Activated T-cell treated with anti-CD3 and anti-CD28 coated beads, Interleukin-2, amount 50 U/mL, for 72 hours (primary cell): Measurements from ENCODE around the gene PRR5L. TPM values are rescaled to one million over a fixed set of nuclear protein-coding genes. Genes with fewer than 3 reads are reported as not detected.

Experiments used
- ATAC-seq, 2 donors: fragments of 150-1000 bp; cut with Tn5 transposase; replicated peaks in 1 of 2; 2 replicates each; pipeline ENCODE4 v1.10.0; 2021; ENCODE audit warnings: moderate library complexity in 2 of 2, mild to moderate bottlenecking in 1 of 2
- DNase-seq, 2 donors: peaks; one replicate each; pipeline ENCODE4 v3.0.0; 2021 to 2022; ENCODE audit warnings: mixed read lengths in 1 of 2
- H3K27ac Mint-ChIP-seq: one replicate; pipeline ENCODE4 v1.8.0; 2022; ENCODE audit warnings: mild to moderate bottlenecking, moderate library complexity, mixed read lengths
- H3K27me3 Mint-ChIP-seq: one replicate; pipeline ENCODE4 v1.8.0; 2022; ENCODE audit warnings: low read depth, mixed read lengths
- H3K36me3 Mint-ChIP-seq, 2 donors: one replicate each; pipeline ENCODE4 v1.8.0; 2022; ENCODE audit warnings: mixed read lengths in 2 of 2, mild to moderate bottlenecking in 1 of 2; ENCODE audit not compliant: insufficient read depth in 2 of 2
- H3K4me1 Mint-ChIP-seq: one replicate; pipeline ENCODE4 v1.8.0; 2022; ENCODE audit warnings: low read depth, mixed read lengths
- H3K4me3 Mint-ChIP-seq, 2 donors: one replicate each; pipeline ENCODE4 v1.8.0; 2022; ENCODE audit warnings: mild to moderate bottlenecking in 2 of 2, mixed read lengths in 2 of 2, moderate library complexity in 2 of 2
- H3K9me3 Mint-ChIP-seq, 2 donors: one replicate each; pipeline ENCODE4 v1.8.0; 2022; ENCODE audit warnings: mixed read lengths in 2 of 2
- total RNA-seq, 2 donors: library from RNA; stranded (reverse); gene quantifications; one replicate each; pipeline ENCODE4 v1.2.3, GENCODE V29; 2022

Gene PRR5L
- total RNA-seq, 2 donors from 2014 or later, result 14.2 to 14.6 TPM

DNA sequence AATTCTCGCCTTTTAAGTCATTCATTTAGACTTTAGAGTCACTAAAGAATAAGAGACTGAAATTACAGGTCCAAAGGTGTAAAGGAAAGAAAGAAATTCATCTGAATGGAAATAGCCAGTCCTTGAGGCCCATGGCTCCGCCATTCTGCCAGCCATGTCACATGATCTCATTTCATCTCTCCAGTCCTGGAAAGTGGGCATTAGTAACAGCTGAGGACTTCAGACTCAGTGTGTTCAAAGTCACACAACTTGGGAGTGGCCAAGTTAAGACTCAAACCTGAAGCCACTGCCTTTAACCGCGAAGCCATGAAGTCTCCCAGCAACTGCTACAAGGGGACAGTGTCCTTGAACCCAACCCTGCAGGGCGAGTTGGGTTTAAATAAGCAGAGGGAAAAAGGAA lies 103.7 kb downstream of the PRR5L start:
- DNase-seq, result no peak
- Mint-ChIP-seq H3K27ac (peak overlapping the region; percentile 58), H3K36me3 (peaks cover 2 to 3% of the 10 kb centered on the region in 2 donors), H3K4me3 (no peak overlapping the region), H3K4me1 (peaks cover 32% of the 10 kb centered on the region), H3K27me3 (no peaks in the 10 kb centered on the region), H3K9me3 (no peaks in the 10 kb centered on the region)
- no peak for ATAC-seq

DNA sequence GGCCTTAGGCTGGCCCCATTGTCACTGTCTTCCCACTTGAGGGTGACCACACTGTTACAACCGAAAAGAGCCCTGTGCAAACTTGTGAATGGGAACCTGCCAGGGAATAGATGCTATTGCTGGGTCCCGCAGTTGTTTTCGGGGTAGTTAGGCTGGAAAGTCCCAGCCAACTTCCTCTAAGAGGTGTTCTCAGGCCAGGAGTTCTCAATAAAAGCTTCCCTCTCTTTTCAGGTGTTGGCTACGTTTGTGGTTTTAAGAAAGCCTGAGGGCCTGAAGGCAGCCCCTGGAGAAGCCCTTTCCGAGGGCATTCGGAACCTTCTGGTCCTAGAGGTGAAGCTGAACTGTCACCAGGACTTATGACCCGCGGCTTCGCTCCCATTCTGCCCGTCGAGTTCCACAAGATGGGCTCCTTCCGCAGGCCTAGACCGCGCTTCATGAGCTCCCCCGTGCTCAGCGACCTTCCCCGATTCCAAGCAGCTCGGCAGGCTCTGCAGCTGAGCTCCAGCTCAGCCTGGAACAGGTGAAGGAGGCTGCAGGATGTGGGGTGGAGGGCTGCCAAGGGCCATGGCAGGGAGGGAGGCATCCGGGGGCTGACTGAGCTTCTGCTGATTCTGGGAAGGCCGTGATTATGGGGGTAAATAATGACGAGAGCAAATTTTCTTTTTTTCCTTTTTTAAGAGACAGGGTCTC lies 104.8 kb downstream of the PRR5L start:
- H3K9me3 Mint-ChIP-seq, result no peaks in the 10 kb centered on the region
- peak overlapping the region; percentile 53 to 56 for H3K4me3 Mint-ChIP-seq
- H3K27ac Mint-ChIP-seq, result no peak overlapping the region
- H3K36me3 Mint-ChIP-seq, result peaks cover 2 to 4% of the 10 kb centered on the region in 2 donors
- ATAC-seq (no peak), DNase-seq (no peak)
- H3K4me1 Mint-ChIP-seq, result peaks cover 28% of the 10 kb centered on the region
- no peaks in the 10 kb centered on the region for H3K27me3 Mint-ChIP-seq

DNA sequence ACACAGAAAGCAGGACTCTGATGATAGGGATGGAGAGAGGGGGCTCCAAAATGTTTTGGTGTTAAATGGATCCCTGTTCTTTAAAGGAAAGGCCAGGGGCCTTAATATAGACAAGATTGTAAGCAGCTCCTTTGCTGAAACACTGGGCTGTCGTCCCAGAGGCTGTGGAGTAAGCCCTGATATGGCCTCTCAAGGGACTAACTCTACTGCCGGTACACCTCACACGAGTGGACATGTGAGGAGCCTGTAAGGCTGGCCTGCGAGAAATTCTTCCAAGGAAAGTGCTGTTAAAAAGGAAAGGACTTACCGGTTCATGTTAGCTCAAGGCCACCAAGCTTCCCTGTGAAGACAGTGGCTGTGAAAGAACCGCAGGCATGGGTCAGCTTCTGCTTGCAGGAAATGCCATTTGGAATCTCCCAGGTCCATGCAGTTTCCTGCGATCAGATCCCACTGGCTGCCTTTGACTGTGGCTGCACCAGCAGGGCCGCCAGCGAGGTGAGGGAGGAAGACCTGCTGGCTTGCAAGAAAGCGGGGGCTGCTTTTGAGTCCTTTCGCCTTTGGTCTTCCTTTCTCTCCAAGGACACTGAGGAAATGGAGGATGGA lies 106.6 kb downstream of the PRR5L start:
- no peak for DNase-seq
- H3K36me3 Mint-ChIP-seq, result peaks cover 2 to 3% of the 10 kb centered on the region in 2 donors
- no peaks in the 10 kb centered on the region for H3K27me3 Mint-ChIP-seq
- no peak overlapping the region for H3K27ac Mint-ChIP-seq
- no peak for ATAC-seq
- H3K9me3 Mint-ChIP-seq, result no peaks in the 10 kb centered on the region
- no peak overlapping the region for H3K4me3 Mint-ChIP-seq
- peaks cover 34% of the 10 kb centered on the region for H3K4me1 Mint-ChIP-seq

DNA sequence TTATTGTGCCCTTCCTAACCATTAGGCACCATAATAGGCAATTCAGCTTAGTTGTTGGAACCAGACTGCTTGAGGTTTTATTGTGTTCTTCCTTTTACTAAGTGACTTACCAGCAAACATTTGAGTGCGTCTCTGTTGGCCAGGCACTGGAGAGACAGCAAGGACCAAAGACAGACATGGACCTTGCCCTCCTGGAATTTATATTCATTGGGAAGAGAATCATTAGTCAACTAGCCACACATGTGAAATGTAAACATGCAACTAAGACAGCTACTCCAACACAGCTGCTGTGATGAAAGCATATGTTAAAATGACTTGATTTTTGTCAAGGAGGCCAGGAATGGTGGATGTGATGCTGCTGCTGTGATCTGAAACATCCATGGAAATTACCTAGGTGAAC lies 107.6 kb downstream of the PRR5L start:
- Mint-ChIP-seq H3K4me3 (no peak overlapping the region), H3K9me3 (no peaks in the 10 kb centered on the region), H3K4me1 (peaks cover 39% of the 10 kb centered on the region), H3K27me3 (no peaks in the 10 kb centered on the region), H3K27ac (no peak overlapping the region), H3K36me3 (peaks cover 0 to 2% of the 10 kb centered on the region in 2 donors)
- ATAC-seq (no peak), DNase-seq (no peak)

DNA sequence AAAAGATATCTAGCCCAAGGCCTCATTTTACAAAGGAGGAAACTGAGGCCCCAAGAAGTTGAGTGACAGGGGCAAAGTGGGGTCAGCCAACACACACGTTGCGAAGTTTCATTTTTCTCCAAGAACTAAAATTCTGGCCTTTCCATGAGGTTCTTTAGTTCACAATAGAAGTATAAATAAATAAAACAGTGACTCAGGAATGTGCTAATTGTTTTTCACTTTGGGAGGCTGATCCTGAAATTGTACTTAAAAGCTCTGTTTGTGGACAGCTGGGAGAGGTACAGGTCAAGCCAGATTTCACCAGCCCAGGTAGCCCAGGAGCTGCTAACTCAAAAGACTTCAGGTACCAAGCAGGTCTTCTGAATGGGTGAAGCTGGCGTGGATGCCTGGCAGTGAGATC lies 108.7 kb downstream of the PRR5L start:
- no peak overlapping the region for H3K4me3 Mint-ChIP-seq
- H3K27ac Mint-ChIP-seq, result peak overlapping the region; percentile 70
- no peak for DNase-seq
- no peak for ATAC-seq
- H3K9me3 Mint-ChIP-seq, result no peaks in the 10 kb centered on the region
- H3K4me1 Mint-ChIP-seq, result peaks cover 47% of the 10 kb centered on the region
- peaks cover 0 to 2% of the 10 kb centered on the region in 2 donors for H3K36me3 Mint-ChIP-seq
- no peaks in the 10 kb centered on the region for H3K27me3 Mint-ChIP-seq

DNA sequence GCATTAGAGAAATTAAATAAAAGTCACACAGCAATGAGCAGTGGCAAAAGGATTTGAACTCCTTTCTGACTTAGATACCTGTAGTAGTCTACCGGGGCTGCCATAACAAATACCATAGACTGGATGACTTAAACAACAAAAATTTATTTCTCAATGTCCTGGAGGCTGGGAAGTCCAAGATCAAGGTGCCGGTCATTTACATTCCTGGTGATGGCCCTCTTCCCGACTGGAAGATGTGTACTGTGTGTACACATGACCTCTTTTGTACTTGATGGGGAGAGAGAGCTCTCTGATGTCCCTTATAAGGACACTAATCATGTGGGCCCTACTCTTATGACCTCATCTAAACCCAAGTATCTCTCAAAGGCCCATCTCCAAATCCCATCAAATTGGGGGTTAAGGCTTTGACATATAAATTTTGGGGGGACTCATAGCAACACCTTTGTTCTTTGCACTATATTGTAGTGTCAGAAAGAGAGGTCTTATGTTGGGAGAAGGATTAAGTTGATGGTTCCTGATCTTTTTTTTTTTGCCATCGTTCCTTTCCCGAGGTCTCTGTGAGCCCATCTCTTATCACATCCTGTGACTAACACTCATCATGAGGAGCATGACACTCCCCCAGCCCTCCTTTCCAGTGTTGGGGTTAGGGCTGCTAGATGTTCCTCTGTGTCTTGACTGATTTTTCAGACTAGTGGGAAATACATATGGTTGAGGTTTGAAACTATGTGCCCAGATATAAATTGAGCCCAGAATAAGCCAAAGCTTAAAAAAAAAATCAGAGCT lies 109.7 kb downstream of the PRR5L start:
- Mint-ChIP-seq H3K4me1 (peaks cover 47% of the 10 kb centered on the region), H3K36me3 (peaks cover 0 to 2% of the 10 kb centered on the region in 2 donors), H3K27ac (peak overlapping the region; percentile 28), H3K4me3 (no peak overlapping the region), H3K27me3 (no peaks in the 10 kb centered on the region), H3K9me3 (no peaks in the 10 kb centered on the region)
- DNase-seq, result no peak
- ATAC-seq, result no peak

DNA sequence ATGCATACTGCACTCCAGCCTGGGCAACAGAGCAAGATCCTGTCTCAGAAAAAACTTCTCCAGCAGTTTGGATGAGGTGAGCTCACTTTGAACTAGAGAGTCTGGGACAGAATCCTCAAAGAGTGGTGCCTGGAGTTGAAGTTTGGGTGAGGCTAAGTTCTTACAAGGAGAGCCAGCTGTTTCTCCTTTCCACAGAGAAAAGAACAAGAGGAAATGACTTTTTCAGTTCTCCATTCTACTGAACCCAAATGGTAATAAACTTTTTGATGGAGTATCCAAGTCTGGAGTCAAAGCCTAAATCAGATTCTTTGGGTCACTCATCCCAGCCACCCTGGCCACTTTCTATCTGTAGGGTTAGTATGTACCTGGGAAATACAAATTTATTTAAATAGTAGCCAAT lies 111.3 kb downstream of the PRR5L start:
- H3K4me1 Mint-ChIP-seq, result peaks cover 54% of the 10 kb centered on the region

DNA sequence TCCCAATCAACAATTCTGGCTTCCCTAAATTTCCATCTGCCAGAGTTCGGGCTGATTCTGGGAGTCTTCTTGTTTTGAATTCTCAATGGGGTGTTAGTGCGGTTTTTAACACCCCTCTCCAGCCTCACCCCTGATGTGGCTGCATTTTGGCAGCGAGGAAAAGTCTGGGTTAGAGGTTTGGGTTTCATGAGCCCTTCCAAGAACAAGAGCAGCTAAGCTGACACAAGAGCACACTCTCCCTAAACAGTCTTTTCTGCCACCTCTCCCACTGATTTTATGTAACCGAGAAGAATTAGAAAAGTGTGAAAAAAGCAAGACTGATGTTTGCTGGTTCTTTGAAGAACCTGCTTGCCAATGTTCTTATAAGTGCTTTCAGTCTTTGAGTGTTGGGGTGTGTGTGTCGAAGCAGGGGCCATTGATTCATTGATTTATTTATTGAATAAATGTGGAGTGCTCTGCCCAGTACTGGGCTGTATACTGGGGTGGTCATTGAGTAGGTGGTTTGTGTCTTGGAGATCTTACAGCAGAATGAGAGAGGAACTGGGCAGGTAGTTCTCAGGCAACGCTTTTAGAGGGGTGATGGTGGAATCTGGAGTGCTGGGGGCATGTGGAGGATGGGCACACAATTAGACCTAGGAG lies 112.5 kb downstream of the PRR5L start:
- ATAC-seq, result peak in 1 of 2 donors; percentile 3
- peaks cover 0 to 2% of the 10 kb centered on the region in 2 donors for H3K36me3 Mint-ChIP-seq

More for the DNA sequence above, 111.3 kb downstream of the PRR5L start:
- H3K4me3 Mint-ChIP-seq, result no peak overlapping the region
- H3K27ac Mint-ChIP-seq, result peak overlapping the region; percentile 90
- H3K27me3 Mint-ChIP-seq, result no peaks in the 10 kb centered on the region
- DNase-seq (no peak), ATAC-seq (no peak)
- H3K9me3 Mint-ChIP-seq, result no peaks in the 10 kb centered on the region
- H3K36me3 Mint-ChIP-seq, result peaks cover 0 to 2% of the 10 kb centered on the region in 2 donors

DNA sequence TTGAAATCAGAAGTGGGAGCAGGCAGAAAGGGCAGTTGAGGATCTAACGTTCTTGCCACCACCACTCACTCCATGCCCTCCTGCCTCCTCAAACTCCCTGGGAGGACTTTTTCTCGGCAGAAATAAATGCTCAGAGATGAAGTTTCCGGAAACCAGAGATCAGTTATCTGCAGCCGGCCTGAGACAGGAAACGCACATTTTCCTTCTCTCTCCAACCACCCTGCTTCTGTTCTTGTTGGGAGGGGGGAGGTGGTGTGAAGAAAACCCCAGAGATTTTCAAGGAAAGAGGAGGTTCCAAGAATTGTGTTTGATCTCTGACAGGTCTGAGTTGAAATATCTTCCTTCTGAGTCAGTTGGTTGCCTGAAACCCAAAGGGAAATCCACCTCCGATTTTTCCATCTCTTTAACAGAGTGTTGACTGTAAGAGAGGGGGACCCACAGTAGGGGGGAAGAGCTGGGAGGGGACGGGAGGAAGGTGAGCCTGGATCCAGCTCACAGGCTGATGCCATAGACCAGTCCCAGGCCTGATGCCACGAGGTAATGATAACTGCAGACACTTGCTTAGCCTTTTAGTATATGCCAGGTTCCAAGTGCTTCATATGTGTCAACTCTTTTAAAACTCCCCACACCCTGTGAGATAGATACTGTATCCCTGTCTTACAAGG lies 113.2 kb downstream of the PRR5L start:
- Mint-ChIP-seq H3K4me3 (peak overlapping the region; percentile 59 to 84), H3K27me3 (no peaks in the 10 kb centered on the region), H3K36me3 (peaks cover 0 to 2% of the 10 kb centered on the region in 2 donors), H3K4me1 (peaks cover 49% of the 10 kb centered on the region), H3K9me3 (no peaks in the 10 kb centered on the region), H3K27ac (peak overlapping the region; percentile 99)
- peak; percentile 65 to 67 for ATAC-seq
- peak; percentile 21 to 38 for DNase-seq

More for the DNA sequence above, 112.5 kb downstream of the PRR5L start:
- DNase-seq, result no peak
- peaks cover 49% of the 10 kb centered on the region for H3K4me1 Mint-ChIP-seq
- peak overlapping the region; percentile 99 for H3K27ac Mint-ChIP-seq
- no peaks in the 10 kb centered on the region for H3K9me3 Mint-ChIP-seq
- H3K27me3 Mint-ChIP-seq, result no peaks in the 10 kb centered on the region
- H3K4me3 Mint-ChIP-seq, result peak overlapping the region; percentile 59 to 84

DNA sequence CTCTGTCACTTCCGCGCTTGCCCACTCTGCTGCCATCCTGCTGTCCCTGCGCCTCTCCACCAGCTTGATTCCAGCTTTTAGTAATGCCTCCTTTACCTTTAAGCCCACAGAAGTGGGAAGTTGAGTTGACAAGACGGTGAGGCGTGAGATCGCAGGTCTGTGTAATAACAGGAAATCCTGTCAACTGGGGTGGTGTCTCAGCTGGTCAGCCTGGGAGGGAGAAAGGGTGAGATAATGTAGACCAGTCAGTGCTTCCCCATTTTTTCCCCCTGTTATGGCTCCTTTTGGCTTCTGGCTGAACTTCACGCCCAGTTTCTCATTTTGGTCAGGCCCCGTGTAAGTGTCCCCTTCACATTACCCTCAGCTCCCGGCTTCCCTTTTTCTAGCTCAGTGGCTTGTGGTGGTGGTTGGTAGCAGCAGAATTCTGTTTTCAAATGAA lies 115.1 kb downstream of the PRR5L start:
- peaks cover 0 to 2% of the 10 kb centered on the region in 2 donors for H3K36me3 Mint-ChIP-seq
- H3K9me3 Mint-ChIP-seq, result no peaks in the 10 kb centered on the region
- peak overlapping the region; percentile 56 for H3K27ac Mint-ChIP-seq
- DNase-seq (peak in 1 of 2 donors; percentile 13), ATAC-seq (peak; percentile 24 to 68)
- peaks cover 44% of the 10 kb centered on the region for H3K4me1 Mint-ChIP-seq
- no peaks in the 10 kb centered on the region for H3K27me3 Mint-ChIP-seq
- peak overlapping the region in 1 of 2 donors; percentile 43 for H3K4me3 Mint-ChIP-seq

DNA sequence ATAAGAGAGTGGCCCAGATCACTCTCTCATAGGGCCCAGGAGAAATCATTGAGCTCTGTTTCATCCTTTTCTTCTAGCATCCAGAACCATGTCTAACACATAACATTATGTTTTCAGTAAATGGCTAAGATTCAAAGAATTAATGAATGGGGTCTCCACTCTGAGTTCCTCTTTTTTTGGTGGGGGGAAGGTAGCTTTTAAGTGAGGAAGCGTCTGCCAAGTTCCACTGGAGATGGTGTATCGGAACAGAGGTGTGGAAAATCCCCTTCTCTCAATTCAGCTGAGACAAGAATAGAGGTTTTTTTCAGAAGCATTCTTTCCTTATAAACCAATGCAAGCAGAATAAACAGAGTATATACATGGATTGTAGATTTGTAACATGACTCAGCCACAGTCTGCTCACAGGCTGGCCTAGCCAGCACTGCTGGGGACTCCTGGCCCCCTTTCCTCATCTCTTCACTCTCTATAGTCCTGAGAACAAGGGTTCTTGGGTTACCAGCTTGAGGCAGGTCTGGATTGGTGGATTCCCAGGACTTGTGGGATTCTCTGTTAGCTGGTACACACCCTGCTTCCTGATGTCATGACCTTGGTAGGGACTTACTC lies 116.8 kb downstream of the PRR5L start:
- H3K4me1 Mint-ChIP-seq, result peaks cover 56% of the 10 kb centered on the region
- H3K27me3 Mint-ChIP-seq, result no peaks in the 10 kb centered on the region
- H3K4me3 Mint-ChIP-seq, result no peak overlapping the region
- peaks cover 0 to 2% of the 10 kb centered on the region in 2 donors for H3K36me3 Mint-ChIP-seq
- ATAC-seq, result no peak
- H3K27ac Mint-ChIP-seq, result no peak overlapping the region
- no peaks in the 10 kb centered on the region for H3K9me3 Mint-ChIP-seq
- DNase-seq, result no peak

DNA sequence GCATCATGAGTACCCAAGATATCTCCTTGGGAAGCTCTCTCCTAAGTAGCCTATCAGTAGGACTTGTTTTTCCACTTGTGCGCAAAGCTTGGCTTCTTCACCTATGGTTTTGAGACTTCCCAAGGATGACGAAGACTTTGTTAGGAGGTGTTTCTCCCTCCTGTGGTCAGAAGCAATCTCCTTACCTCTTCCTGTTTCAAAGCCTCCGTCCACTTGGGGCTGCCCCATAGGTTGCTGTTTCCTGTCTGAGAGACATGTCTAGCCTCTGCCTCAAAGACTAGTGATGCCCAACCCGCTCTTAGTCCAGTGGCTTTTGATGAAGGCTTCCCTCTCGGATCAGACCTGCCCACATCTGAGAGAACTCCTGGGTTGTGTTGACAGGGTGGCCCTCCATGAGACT lies 121.1 kb downstream of the PRR5L start:
- H3K27me3 Mint-ChIP-seq, result peaks cover 5% of the 10 kb centered on the region

More for the DNA sequence above, 121.1 kb downstream of the PRR5L start:
- H3K4me1 Mint-ChIP-seq, result peaks cover 42% of the 10 kb centered on the region
- ATAC-seq (peak in 1 of 2 donors; percentile 42), DNase-seq (no peak)
- H3K4me3 Mint-ChIP-seq, result peak overlapping the region in 1 of 2 donors; percentile 31
- H3K36me3 Mint-ChIP-seq, result peaks cover 5% of the 10 kb centered on the region in 2 donors
- H3K9me3 Mint-ChIP-seq, result no peaks in the 10 kb centered on the region
- peak overlapping the region; percentile 47 for H3K27ac Mint-ChIP-seq
